OCI-LY1 (cell line): ENCODE measurements around the gene PABPN1L.

Experiments
- H2AFZ ChIP-seq: fragments of 200-600 bp; sonication (generic), shearing (Covaris generic); 2 replicates; pipeline ENCODE4 v1.6.0; 2014; ENCODE audit warnings: antibody characterized with exemption, mild to moderate bottlenecking, low read length
- H3F3A ChIP-seq: fragments of 200-600 bp; sonication (generic), shearing (Covaris generic); 2 replicates; pipeline ENCODE4 v1.6.0; 2014; ENCODE audit warnings: mild to moderate bottlenecking, antibody characterized with exemption, low read length, moderate library complexity; ENCODE audit not compliant: insufficient read depth
- H3K27ac ChIP-seq: fragments of 200-600 bp; sonication (generic); 2 replicates; pipeline ENCODE4 v1.5.1; 2014; ENCODE audit warnings: low read length, mixed run types, mild to moderate bottlenecking, low read depth; ENCODE audit not compliant: poor library complexity, severe bottlenecking
- H3K27me3 ChIP-seq: fragments of 200-600 bp; sonication (generic); 2 replicates; pipeline ENCODE4 v1.6.0; 2014; ENCODE audit warnings: antibody characterized with exemption, mild to moderate bottlenecking, low read length, moderate library complexity; ENCODE audit not compliant: insufficient read depth
- H3K36me3 ChIP-seq: fragments of 200-600 bp; sonication (generic); 2 replicates; pipeline ENCODE4 v1.6.1; 2014; ENCODE audit warnings: mild to moderate bottlenecking, antibody characterized with exemption, low read length, moderate library complexity, mixed read lengths; ENCODE audit not compliant: insufficient read depth
- H3K4me1 ChIP-seq: fragments of 200-600 bp; sonication (generic); 2 replicates; pipeline ENCODE4 v1.5.1; 2014; ENCODE audit warnings: mild to moderate bottlenecking, low read length, moderate library complexity; ENCODE audit not compliant: insufficient read depth, severe bottlenecking
- H3K4me2 ChIP-seq: fragments of 200-600 bp; sonication (generic), shearing (Covaris generic); 2 replicates; pipeline ENCODE4 v1.6.1; 2014; ENCODE audit warnings: low read length
- H3K4me3 ChIP-seq: fragments of 200-600 bp; sonication (generic); 2 replicates; pipeline ENCODE4 v1.5.1; 2014; ENCODE audit warnings: low read length, low read depth, mild to moderate bottlenecking, mixed read lengths; ENCODE audit not compliant: poor library complexity, severe bottlenecking
- H3K79me2 ChIP-seq: fragments of 200-600 bp; shearing (Covaris generic); 2 replicates; pipeline ENCODE4 v1.6.1; 2016; ENCODE audit warnings: mixed run types, low read length, mixed read lengths; ENCODE audit not compliant: insufficient read depth
- H3K9ac ChIP-seq: fragments of 200-600 bp; sonication (generic), shearing (Covaris generic); 2 replicates; pipeline ENCODE4 v1.6.1; 2014; ENCODE audit warnings: mild to moderate bottlenecking, low read length, mixed read lengths
- H3K9me2 ChIP-seq: fragments of 200-600 bp; sonication (generic), shearing (Covaris generic); 2 replicates; pipeline ENCODE4 v1.6.1; 2014; ENCODE audit warnings: low read depth, mild to moderate bottlenecking, low read length, mixed read lengths
- H3K9me3 ChIP-seq: fragments of 200-600 bp; shearing (Covaris generic); 2 replicates; pipeline ENCODE4 v1.6.1; 2014; ENCODE audit warnings: low read length, mixed read lengths
- H4K20me1 ChIP-seq: fragments of 200-600 bp; sonication (generic), shearing (Covaris generic); 2 replicates; pipeline ENCODE4 v1.6.0; 2016; ENCODE audit warnings: mild to moderate bottlenecking, low read length; ENCODE audit not compliant: insufficient read depth
- CTCF ChIP-seq: fragments of 200-600 bp; sonication (generic), shearing (Covaris generic); IDR thresholded peaks from 2 replicates; pipeline ENCODE4 v1.5.1; 2017; ENCODE audit warnings: mild to moderate bottlenecking, antibody characterized with exemption, low read length, moderate library complexity, mixed read lengths
- EZH2 ChIP-seq: fragments of 200-600 bp; sonication (generic), shearing (Covaris generic); IDR thresholded peaks from 2 replicates; pipeline ENCODE4 v1.8.0; 2017; ENCODE audit warnings: borderline replicate concordance, mixed run types, mild to moderate bottlenecking, antibody characterized with exemption, low read length, moderate library complexity, mixed read lengths

The PABPN1L gene

GRCh38 chr16:88846088-88846487, 20.4 kb downstream of the PABPN1L start:
- Histone ChIP-seq H3F3A (no peaks in the 10 kb centered on the region), H3K4me3 (no peak overlapping the region), H3K9me2 (no peaks in the 10 kb centered on the region), H3K79me2 (no peaks in the 10 kb centered on the region), H2AFZ (no peak overlapping the region), H4K20me1 (no peaks in the 10 kb centered on the region), H3K4me2 (no peak overlapping the region), H3K9me3 (no peaks in the 10 kb centered on the region), H3K4me1 (no peaks in the 10 kb centered on the region), H3K36me3 (no peaks in the 10 kb centered on the region; the same call in 1 of the 2 replicates), H3K27me3 (no peaks in the 10 kb centered on the region), H3K9ac (no peak overlapping the region), H3K27ac (no peak overlapping the region)
- TF ChIP-seq EZH2 (no peak), CTCF (no peak)

- TF ChIP-seq EZH2 (no peak), CTCF (no peak; the same call in 1 of the 2 replicates)
- H3K9me2 ChIP-seq: no peaks in the 10 kb centered on the region
These were observed 21.9 kb downstream of the PABPN1L start for GRCh38 chr16:88844419-88845036.

GRCh38 chr16:88843256-88843655, 23.2 kb downstream of the PABPN1L start:
- Histone ChIP-seq H3K27me3 (no peaks in the 10 kb centered on the region), H3K4me3 (no peak overlapping the region), H3K36me3 (no peaks in the 10 kb centered on the region), H3F3A (no peaks in the 10 kb centered on the region), H3K9me2 (no peaks in the 10 kb centered on the region), H3K79me2 (no peaks in the 10 kb centered on the region), H4K20me1 (no peaks in the 10 kb centered on the region), H3K27ac (no peak overlapping the region), H3K9me3 (no peaks in the 10 kb centered on the region), H3K4me1 (no peaks in the 10 kb centered on the region), H3K9ac (no peak overlapping the region), H3K4me2 (no peak overlapping the region), H2AFZ (no peak overlapping the region)
- no peak for TF ChIP-seq CTCF
- TF ChIP-seq EZH2: no peak

More at GRCh38 chr16:88844419-88845036, 21.9 kb downstream of the PABPN1L start:
- no peak overlapping the region for H3K4me2 ChIP-seq
- H4K20me1 ChIP-seq: no peaks in the 10 kb centered on the region
- H3K27me3 ChIP-seq: no peaks in the 10 kb centered on the region
- H3F3A ChIP-seq: no peaks in the 10 kb centered on the region
- no peak overlapping the region for H3K9ac ChIP-seq
- no peak overlapping the region for H3K4me3 ChIP-seq
- no peaks in the 10 kb centered on the region for H3K36me3 ChIP-seq
- no peak overlapping the region for H3K27ac ChIP-seq
- H3K79me2 ChIP-seq: no peaks in the 10 kb centered on the region
- H3K9me3 ChIP-seq: no peaks in the 10 kb centered on the region
- H2AFZ ChIP-seq: no peak overlapping the region
- H3K4me1 ChIP-seq: no peaks in the 10 kb centered on the region
